Loucy (cell line): ENCODE data around the gene OMD.

Experiments used
- CTCF ChIP-seq: fragments of 200-600 bp; sonication (generic); conservative IDR thresholded peaks from 2 replicates; pipeline ENCODE4 v1.5.1; 2014; ENCODE audit warnings: mild to moderate bottlenecking, antibody characterized with exemption, low read length
- EZH2phosphoT487 ChIP-seq: fragments of 200-600 bp; IDR thresholded peaks from 2 replicates; pipeline ENCODE4 v1.6.1; 2018; ENCODE audit warnings: antibody characterized with exemption, mild to moderate bottlenecking, moderate library complexity, borderline replicate concordance

GRCh38 chr9:92439921-92440750 is 15.9 kb upstream of the OMD start:
- no peak for TF ChIP-seq CTCF
- TF ChIP-seq EZH2phosphoT487: no peak
